Mesothelial cell of epicardium (in vitro differentiated cells): ENCODE results near the gene TOGARAM1. TPM values are rescaled to one million over a fixed set of nuclear protein-coding genes. Genes with fewer than 3 reads are reported as not detected.

Experiments
- DNase-seq, 2 experiments: peaks; one replicate each; pipeline ENCODE4 v3.0.0; 2021; ENCODE audit warnings: low spot score in 2 of 2; ENCODE audit not compliant: unreplicated experiment in 2 of 2
- H3K27ac Mint-ChIP-seq: 2 replicates; pipeline ENCODE4 v1.8.0; 2021; ENCODE audit warnings: mixed read lengths
- H3K27me3 Mint-ChIP-seq: 2 replicates; pipeline ENCODE4 v1.8.0; 2021; ENCODE audit warnings: low read depth, mixed read lengths
- H3K36me3 Mint-ChIP-seq: 2 replicates; pipeline ENCODE4 v1.8.0; 2021; ENCODE audit warnings: mixed read lengths
- H3K4me1 Mint-ChIP-seq: 2 replicates; pipeline ENCODE4 v1.8.0; 2021; ENCODE audit warnings: mixed read lengths
- H3K4me3 Mint-ChIP-seq: 2 replicates; pipeline ENCODE4 v1.8.0; 2021; ENCODE audit warnings: mild to moderate bottlenecking, moderate library complexity, mixed read lengths
- H3K9me3 Mint-ChIP-seq: 2 replicates; pipeline ENCODE4 v1.8.0; 2021; ENCODE audit warnings: mixed read lengths
- CTCF ChIP-seq: fragments of 200-600 bp; sonication (generic); IDR thresholded peaks from one replicate; pipeline ENCODE4 v1.5.0; 2021; ENCODE audit warnings: antibody characterized with exemption; ENCODE audit not compliant: unreplicated experiment
- total RNA-seq: library from RNA; stranded (reverse); gene quantifications from 3 replicates; pipeline ENCODE4 v1.2.1, GENCODE V29; 2021

Gene TOGARAM1
- total RNA-seq, 1 donor from 2014 or later: 27.3 TPM

GRCh38 chr14:44963775-44964380 lies 1.9 kb downstream of the TOGARAM1 start:
- Mint-ChIP-seq H3K9me3 (no peaks in the 10 kb centered on the region), H3K27me3 (no peaks in the 10 kb centered on the region), H3K27ac (peak overlapping the region; percentile 36), H3K4me3 (no peak overlapping the region), H3K4me1 (peaks cover 65% of the 10 kb centered on the region), H3K36me3 (peaks cover 13% of the 10 kb centered on the region)
- TF ChIP-seq CTCF: no peak
- DNase-seq: no peak

GRCh38 chr14:44966601-44967336 lies 4.8 kb downstream of the TOGARAM1 start:
- no peak for DNase-seq
- Mint-ChIP-seq H3K9me3 (peaks cover 26% of the 10 kb centered on the region), H3K4me3 (peak overlapping the region; percentile 42), H3K27ac (peak overlapping the region; percentile 26), H3K36me3 (peaks cover 40% of the 10 kb centered on the region), H3K27me3 (no peaks in the 10 kb centered on the region), H3K4me1 (peaks cover 54% of the 10 kb centered on the region)
- no peak for TF ChIP-seq CTCF

- Mint-ChIP-seq H3K9me3 (peaks cover 35% of the 10 kb centered on the region), H3K4me1 (peaks cover 44% of the 10 kb centered on the region), H3K27me3 (no peaks in the 10 kb centered on the region), H3K4me3 (peak overlapping the region; percentile 28), H3K36me3 (peaks cover 52% of the 10 kb centered on the region), H3K27ac (no peak overlapping the region)
- DNase-seq: no peak
- no peak for TF ChIP-seq CTCF
Observed at GRCh38 chr14:44968714-44969113, 6.7 kb downstream of the TOGARAM1 start.

GRCh38 chr14:44970907-44971306 lies 8.9 kb downstream of the TOGARAM1 start:
- Mint-ChIP-seq H3K36me3 (peaks cover 54% of the 10 kb centered on the region), H3K9me3 (peaks cover 42% of the 10 kb centered on the region), H3K4me3 (no peak overlapping the region), H3K4me1 (peaks cover 28% of the 10 kb centered on the region), H3K27me3 (no peaks in the 10 kb centered on the region), H3K27ac (no peak overlapping the region)
- no peak for TF ChIP-seq CTCF
- DNase-seq: no peak

- H3K4me1 Mint-ChIP-seq: peaks cover 28% of the 10 kb centered on the region
- no peak for TF ChIP-seq CTCF
- DNase-seq: no peak
- H3K4me3 Mint-ChIP-seq: no peak overlapping the region
- H3K27me3 Mint-ChIP-seq: no peaks in the 10 kb centered on the region
- H3K36me3 Mint-ChIP-seq: peaks cover 54% of the 10 kb centered on the region
- no peak overlapping the region for H3K27ac Mint-ChIP-seq
- peaks cover 42% of the 10 kb centered on the region for H3K9me3 Mint-ChIP-seq
Observed at GRCh38 chr14:44971459-44971858, 9.5 kb downstream of the TOGARAM1 start.
